ENCODE results near the gene KLRC3. TPM values are rescaled to one million over a fixed set of nuclear protein-coding genes. Genes with fewer than 3 reads are reported as not detected.
"Not testable (repeated sequence)": the region's sequence is repeated elsewhere in the genome, so short reads cannot be mapped to it uniquely, and the experiment has no call there.

Gene KLRC3
- total RNA-seq, 1 experiment from 2014 or later: not detected

- TF ChIP-seq FOXP4 (CRISPR knock-in tag; IDR thresholded peaks at IDR 0.05) (no peak), ZNF121 (CRISPR knock-in tag; IDR thresholded peaks at IDR 0.05) (no peak), NFATC4 (CRISPR knock-in tag; IDR thresholded peaks at IDR 0.05) (no peak), CREB1 (CRISPR knock-in tag; IDR thresholded peaks at IDR 0.05) (no peak), HMGXB4 (CRISPR knock-in tag; IDR thresholded peaks at IDR 0.05) (no peak), NFYB (CRISPR knock-in tag; conservative IDR thresholded peaks at IDR 0.05; ENCODE audit: low read depth) (no peak)
- TF ChIP-seq, protein P1, sequence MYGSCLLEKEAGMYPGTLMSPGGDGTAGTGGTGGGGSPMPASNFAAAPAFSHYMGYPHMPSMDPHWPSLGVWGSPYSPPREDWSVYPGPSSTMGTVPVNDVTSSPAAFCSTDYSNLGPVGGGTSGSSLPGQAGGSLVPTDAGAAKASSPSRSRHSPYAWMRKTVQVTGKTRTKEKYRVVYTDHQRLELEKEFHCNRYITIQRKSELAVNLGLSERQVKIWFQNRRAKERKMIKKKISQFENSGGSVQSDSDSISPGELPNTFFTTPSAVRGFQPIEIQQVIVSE (CRISPR knock-in tag; IDR thresholded peaks at IDR 0.05; ENCODE audit: borderline replicate concordance): no peak
- TF ChIP-seq, protein P2, sequence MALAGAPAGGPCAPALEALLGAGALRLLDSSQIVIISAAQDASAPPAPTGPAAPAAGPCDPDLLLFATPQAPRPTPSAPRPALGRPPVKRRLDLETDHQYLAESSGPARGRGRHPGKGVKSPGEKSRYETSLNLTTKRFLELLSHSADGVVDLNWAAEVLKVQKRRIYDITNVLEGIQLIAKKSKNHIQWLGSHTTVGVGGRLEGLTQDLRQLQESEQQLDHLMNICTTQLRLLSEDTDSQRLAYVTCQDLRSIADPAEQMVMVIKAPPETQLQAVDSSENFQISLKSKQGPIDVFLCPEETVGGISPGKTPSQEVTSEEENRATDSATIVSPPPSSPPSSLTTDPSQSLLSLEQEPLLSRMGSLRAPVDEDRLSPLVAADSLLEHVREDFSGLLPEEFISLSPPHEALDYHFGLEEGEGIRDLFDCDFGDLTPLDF (CRISPR knock-in tag; IDR thresholded peaks at IDR 0.05): no peak
- TF ChIP-seq, protein P3, sequence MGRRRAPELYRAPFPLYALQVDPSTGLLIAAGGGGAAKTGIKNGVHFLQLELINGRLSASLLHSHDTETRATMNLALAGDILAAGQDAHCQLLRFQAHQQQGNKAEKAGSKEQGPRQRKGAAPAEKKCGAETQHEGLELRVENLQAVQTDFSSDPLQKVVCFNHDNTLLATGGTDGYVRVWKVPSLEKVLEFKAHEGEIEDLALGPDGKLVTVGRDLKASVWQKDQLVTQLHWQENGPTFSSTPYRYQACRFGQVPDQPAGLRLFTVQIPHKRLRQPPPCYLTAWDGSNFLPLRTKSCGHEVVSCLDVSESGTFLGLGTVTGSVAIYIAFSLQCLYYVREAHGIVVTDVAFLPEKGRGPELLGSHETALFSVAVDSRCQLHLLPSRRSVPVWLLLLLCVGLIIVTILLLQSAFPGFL (CRISPR knock-in tag; IDR thresholded peaks at IDR 0.05; ENCODE audit: borderline replicate concordance): no peak
Measured at GRCh38 chr12:10372559-10372958, 47.8 kb downstream of the KLRC3 start (continued).

- DNase-seq (ENCODE audit: low spot score); H3K27ac Mint-ChIP-seq; POLR2A ChIA-PET; H3K36me3 Mint-ChIP-seq; H3K4me3 Mint-ChIP-seq; H3K27me3 Mint-ChIP-seq (ENCODE audit: low read depth); ATAC-seq; H3K9me3 Mint-ChIP-seq: not testable (repeated sequence)
- peaks cover 53% of the 10 kb centered on the region for H3K4me1 Mint-ChIP-seq
- CTCF ChIA-PET: interaction anchor here (1.0 kb wide), 1 partner anchor 39 kb away, joined by 3 read pairs; no protein-coding TSS in a partner anchor
Measured at GRCh38 chr12:10371893-10372535, 48.4 kb downstream of the KLRC3 start.

DNA sequence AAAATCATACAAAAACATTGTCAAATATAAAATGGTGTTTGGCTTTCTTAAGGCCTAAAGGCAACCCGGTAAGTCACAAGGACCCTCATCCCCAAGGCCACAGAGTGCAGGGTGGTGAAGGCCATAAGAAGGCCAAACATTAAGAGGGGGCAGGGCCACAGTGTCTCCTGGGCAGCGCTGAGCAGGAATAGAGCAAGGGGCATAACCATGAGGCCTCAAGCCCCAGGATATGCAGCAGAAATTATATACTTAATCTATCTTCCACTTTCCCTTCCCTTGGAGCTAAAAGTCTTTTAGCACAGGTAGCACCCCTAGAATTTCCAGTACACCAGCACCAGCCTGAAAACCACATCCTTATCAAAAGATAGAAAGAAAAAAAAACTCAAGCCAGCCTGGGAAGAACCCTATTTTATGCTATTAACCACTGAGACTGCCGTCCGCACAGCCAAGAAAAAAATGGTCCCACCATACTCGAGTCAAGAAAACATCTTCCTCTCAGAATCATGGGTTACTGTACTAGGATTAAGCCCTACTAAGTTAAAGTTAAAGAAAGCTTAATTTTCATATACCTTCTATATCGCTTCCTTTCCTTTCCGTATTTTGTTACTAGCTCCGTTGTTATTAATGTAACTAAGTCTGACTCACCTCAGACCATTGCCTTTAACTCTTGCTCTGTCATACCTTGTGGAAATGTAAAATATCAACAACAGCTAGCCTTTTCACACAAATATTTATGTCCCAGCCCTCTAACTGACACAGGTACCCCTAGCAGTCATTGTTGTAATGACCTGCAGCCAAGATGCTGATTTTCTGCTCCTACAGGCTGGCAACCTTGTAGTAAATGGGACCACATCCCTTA, 50.6 kb downstream of the KLRC3 start:
- DNase-seq (ENCODE audit: low spot score): no peak
- Mint-ChIP-seq H3K27ac (no peak overlapping the region), H3K9me3 (peaks cover 6% of the 10 kb centered on the region), H3K4me1 (peaks cover 49% of the 10 kb centered on the region), H3K4me3 (no peak overlapping the region), H3K36me3 (peaks cover 5% of the 10 kb centered on the region), H3K27me3 (ENCODE audit: low read depth) (no peaks in the 10 kb centered on the region)
- ChIA-PET CTCF (no interaction called here), POLR2A (no interaction called here)
- ATAC-seq: no peak
- TF ChIP-seq, protein P4, sequence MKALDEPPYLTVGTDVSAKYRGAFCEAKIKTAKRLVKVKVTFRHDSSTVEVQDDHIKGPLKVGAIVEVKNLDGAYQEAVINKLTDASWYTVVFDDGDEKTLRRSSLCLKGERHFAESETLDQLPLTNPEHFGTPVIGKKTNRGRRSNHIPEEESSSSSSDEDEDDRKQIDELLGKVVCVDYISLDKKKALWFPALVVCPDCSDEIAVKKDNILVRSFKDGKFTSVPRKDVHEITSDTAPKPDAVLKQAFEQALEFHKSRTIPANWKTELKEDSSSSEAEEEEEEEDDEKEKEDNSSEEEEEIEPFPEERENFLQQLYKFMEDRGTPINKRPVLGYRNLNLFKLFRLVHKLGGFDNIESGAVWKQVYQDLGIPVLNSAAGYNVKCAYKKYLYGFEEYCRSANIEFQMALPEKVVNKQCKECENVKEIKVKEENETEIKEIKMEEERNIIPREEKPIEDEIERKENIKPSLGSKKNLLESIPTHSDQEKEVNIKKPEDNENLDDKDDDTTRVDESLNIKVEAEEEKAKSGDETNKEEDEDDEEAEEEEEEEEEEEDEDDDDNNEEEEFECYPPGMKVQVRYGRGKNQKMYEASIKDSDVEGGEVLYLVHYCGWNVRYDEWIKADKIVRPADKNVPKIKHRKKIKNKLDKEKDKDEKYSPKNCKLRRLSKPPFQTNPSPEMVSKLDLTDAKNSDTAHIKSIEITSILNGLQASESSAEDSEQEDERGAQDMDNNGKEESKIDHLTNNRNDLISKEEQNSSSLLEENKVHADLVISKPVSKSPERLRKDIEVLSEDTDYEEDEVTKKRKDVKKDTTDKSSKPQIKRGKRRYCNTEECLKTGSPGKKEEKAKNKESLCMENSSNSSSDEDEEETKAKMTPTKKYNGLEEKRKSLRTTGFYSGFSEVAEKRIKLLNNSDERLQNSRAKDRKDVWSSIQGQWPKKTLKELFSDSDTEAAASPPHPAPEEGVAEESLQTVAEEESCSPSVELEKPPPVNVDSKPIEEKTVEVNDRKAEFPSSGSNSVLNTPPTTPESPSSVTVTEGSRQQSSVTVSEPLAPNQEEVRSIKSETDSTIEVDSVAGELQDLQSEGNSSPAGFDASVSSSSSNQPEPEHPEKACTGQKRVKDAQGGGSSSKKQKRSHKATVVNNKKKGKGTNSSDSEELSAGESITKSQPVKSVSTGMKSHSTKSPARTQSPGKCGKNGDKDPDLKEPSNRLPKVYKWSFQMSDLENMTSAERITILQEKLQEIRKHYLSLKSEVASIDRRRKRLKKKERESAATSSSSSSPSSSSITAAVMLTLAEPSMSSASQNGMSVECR (CRISPR knock-in tag; IDR thresholded peaks at IDR 0.05; ENCODE audit: borderline replicate concordance): no peak
- TF ChIP-seq ZNF532 (CRISPR knock-in tag; IDR thresholded peaks at IDR 0.05; ENCODE audit: borderline replicate concordance) (no peak), GABPB1 (CRISPR knock-in tag; IDR thresholded peaks at IDR 0.05) (no peak), ETV6 (CRISPR knock-in tag; IDR thresholded peaks at IDR 0.05) (no peak), NFATC4 (CRISPR knock-in tag; IDR thresholded peaks at IDR 0.05) (no peak), MYBL2 (CRISPR knock-in tag; IDR thresholded peaks at IDR 0.05) (no peak)

Measured in WTC11 (cell line).